ENCODE measurements around the gene NDUFB10. TPM values are rescaled to one million over a fixed set of nuclear protein-coding genes. Genes with fewer than 3 reads are reported as not detected.

Gene NDUFB10
- total and polyA plus RNA-seq, 2 experiments from 2014 or later: 244 to 495 TPM

GRCh38 chr16:2002406-2003230 is 43.3 kb downstream of the NDUFB10 start:
- Mint-ChIP-seq H3K27me3 (ENCODE audit: insufficient read depth, low read depth, poor library complexity) (peaks cover 4% of the 10 kb centered on the region), H3K4me1 (peaks cover 20% of the 10 kb centered on the region), H3K27ac (no peak overlapping the region), H3K4me3 (no peak overlapping the region), H3K36me3 (ENCODE audit: low read depth) (peaks cover 27% of the 10 kb centered on the region), H3K9me3 (no peaks in the 10 kb centered on the region)
- DNase-seq (ENCODE audit: low spot score) (no peak), ATAC-seq (no peak)
- peaks cover 25% of the 10 kb centered on the region for H3K79me2 ChIP-seq (replicated peaks; ENCODE audit: insufficient read depth)
- peaks cover 27% of the 10 kb centered on the region for H4K20me1 ChIP-seq (replicated peaks; ENCODE audit: insufficient read depth)
- no peak overlapping the region for H3K4me2 ChIP-seq
- no peak overlapping the region for H3K27ac ChIP-seq (ENCODE audit: low read depth)
- H3K4me1 ChIP-seq (ENCODE audit: insufficient read depth): peaks cover 8% of the 10 kb centered on the region; the same call in 1 of the 2 replicates
- peaks cover 23% of the 10 kb centered on the region; the same call in 1 of the 2 replicates for H3F3A ChIP-seq (replicated peaks; ENCODE audit: low read depth)
- no peaks in the 10 kb centered on the region for H3K27me3 ChIP-seq (ENCODE audit: insufficient read depth)
- TF ChIP-seq, protein P1, sequence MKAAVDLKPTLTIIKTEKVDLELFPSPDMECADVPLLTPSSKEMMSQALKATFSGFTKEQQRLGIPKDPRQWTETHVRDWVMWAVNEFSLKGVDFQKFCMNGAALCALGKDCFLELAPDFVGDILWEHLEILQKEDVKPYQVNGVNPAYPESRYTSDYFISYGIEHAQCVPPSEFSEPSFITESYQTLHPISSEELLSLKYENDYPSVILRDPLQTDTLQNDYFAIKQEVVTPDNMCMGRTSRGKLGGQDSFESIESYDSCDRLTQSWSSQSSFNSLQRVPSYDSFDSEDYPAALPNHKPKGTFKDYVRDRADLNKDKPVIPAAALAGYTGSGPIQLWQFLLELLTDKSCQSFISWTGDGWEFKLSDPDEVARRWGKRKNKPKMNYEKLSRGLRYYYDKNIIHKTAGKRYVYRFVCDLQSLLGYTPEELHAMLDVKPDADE (IDR thresholded peaks at IDR 0.05): no peak
- TF ChIP-seq EZH2 (IDR thresholded peaks at IDR 0.05; ENCODE audit: low read depth, unreplicated experiment) (no peak), JUNB (IDR thresholded peaks at IDR 0.05; ENCODE audit: unreplicated experiment) (no peak), EZH2phosphoT487 (IDR thresholded peaks at IDR 0.05; ENCODE audit: unreplicated experiment) (no peak), ZNF331 (CRISPR knock-in tag; IDR thresholded peaks at IDR 0.05; ENCODE audit: low read depth) (no peak), ZNF114 (CRISPR knock-in tag; IDR thresholded peaks at IDR 0.05) (no peak), POLR2AphosphoS5 (IDR thresholded peaks at IDR 0.05; ENCODE audit: low read depth) (no peak), NANOG (IDR thresholded peaks at IDR 0.05; ENCODE audit: borderline replicate concordance) (no peak), ZNF462 (CRISPR knock-in tag; IDR thresholded peaks at IDR 0.05) (no peak), CTCF (conservative IDR thresholded peaks at IDR 0.05; ENCODE audit: low read depth in 2 of 2) (no peak), CREB1 (CRISPR knock-in tag; IDR thresholded peaks at IDR 0.05; ENCODE audit: low read depth) (no peak), STAT1 (IDR thresholded peaks at IDR 0.05; ENCODE audit: unreplicated experiment) (no peak)
- TF ChIP-seq, protein P2, sequence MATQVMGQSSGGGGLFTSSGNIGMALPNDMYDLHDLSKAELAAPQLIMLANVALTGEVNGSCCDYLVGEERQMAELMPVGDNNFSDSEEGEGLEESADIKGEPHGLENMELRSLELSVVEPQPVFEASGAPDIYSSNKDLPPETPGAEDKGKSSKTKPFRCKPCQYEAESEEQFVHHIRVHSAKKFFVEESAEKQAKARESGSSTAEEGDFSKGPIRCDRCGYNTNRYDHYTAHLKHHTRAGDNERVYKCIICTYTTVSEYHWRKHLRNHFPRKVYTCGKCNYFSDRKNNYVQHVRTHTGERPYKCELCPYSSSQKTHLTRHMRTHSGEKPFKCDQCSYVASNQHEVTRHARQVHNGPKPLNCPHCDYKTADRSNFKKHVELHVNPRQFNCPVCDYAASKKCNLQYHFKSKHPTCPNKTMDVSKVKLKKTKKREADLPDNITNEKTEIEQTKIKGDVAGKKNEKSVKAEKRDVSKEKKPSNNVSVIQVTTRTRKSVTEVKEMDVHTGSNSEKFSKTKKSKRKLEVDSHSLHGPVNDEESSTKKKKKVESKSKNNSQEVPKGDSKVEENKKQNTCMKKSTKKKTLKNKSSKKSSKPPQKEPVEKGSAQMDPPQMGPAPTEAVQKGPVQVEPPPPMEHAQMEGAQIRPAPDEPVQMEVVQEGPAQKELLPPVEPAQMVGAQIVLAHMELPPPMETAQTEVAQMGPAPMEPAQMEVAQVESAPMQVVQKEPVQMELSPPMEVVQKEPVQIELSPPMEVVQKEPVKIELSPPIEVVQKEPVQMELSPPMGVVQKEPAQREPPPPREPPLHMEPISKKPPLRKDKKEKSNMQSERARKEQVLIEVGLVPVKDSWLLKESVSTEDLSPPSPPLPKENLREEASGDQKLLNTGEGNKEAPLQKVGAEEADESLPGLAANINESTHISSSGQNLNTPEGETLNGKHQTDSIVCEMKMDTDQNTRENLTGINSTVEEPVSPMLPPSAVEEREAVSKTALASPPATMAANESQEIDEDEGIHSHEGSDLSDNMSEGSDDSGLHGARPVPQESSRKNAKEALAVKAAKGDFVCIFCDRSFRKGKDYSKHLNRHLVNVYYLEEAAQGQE (IDR thresholded peaks at IDR 0.05; ENCODE audit: unreplicated experiment): no peak
- H3K36me3 ChIP-seq (ENCODE audit: insufficient read depth): no peaks in the 10 kb centered on the region; the same call in 1 of the 2 replicates
- no peaks in the 10 kb centered on the region for H3K9me2 ChIP-seq (ENCODE audit: insufficient read depth)
- no peak overlapping the region for H2AFZ ChIP-seq
- no peak overlapping the region for H3K4me3 ChIP-seq
